OCI-LY1 (cell line): Measurements from ENCODE around the gene IZUMO4.

Experiments used
- H2AFZ ChIP-seq: fragments of 200-600 bp; sonication (generic), shearing (Covaris generic); 2 replicates; pipeline ENCODE4 v1.6.0; 2014; ENCODE audit warnings: antibody characterized with exemption, mild to moderate bottlenecking, low read length
- H3F3A ChIP-seq: fragments of 200-600 bp; sonication (generic), shearing (Covaris generic); 2 replicates; pipeline ENCODE4 v1.6.0; 2014; ENCODE audit warnings: mild to moderate bottlenecking, antibody characterized with exemption, low read length, moderate library complexity; ENCODE audit not compliant: insufficient read depth
- H3K27ac ChIP-seq: fragments of 200-600 bp; sonication (generic); 2 replicates; pipeline ENCODE4 v1.5.1; 2014; ENCODE audit warnings: low read length, mixed run types, mild to moderate bottlenecking, low read depth; ENCODE audit not compliant: poor library complexity, severe bottlenecking
- H3K27me3 ChIP-seq: fragments of 200-600 bp; sonication (generic); 2 replicates; pipeline ENCODE4 v1.6.0; 2014; ENCODE audit warnings: antibody characterized with exemption, mild to moderate bottlenecking, low read length, moderate library complexity; ENCODE audit not compliant: insufficient read depth
- H3K36me3 ChIP-seq: fragments of 200-600 bp; sonication (generic); 2 replicates; pipeline ENCODE4 v1.6.1; 2014; ENCODE audit warnings: mild to moderate bottlenecking, antibody characterized with exemption, low read length, moderate library complexity, mixed read lengths; ENCODE audit not compliant: insufficient read depth
- H3K4me1 ChIP-seq: fragments of 200-600 bp; sonication (generic); 2 replicates; pipeline ENCODE4 v1.5.1; 2014; ENCODE audit warnings: mild to moderate bottlenecking, low read length, moderate library complexity; ENCODE audit not compliant: insufficient read depth, severe bottlenecking
- H3K4me2 ChIP-seq: fragments of 200-600 bp; sonication (generic), shearing (Covaris generic); 2 replicates; pipeline ENCODE4 v1.6.1; 2014; ENCODE audit warnings: low read length
- H3K4me3 ChIP-seq: fragments of 200-600 bp; sonication (generic); 2 replicates; pipeline ENCODE4 v1.5.1; 2014; ENCODE audit warnings: low read length, low read depth, mild to moderate bottlenecking, mixed read lengths; ENCODE audit not compliant: poor library complexity, severe bottlenecking
- H3K79me2 ChIP-seq: fragments of 200-600 bp; shearing (Covaris generic); 2 replicates; pipeline ENCODE4 v1.6.1; 2016; ENCODE audit warnings: mixed run types, low read length, mixed read lengths; ENCODE audit not compliant: insufficient read depth
- H3K9ac ChIP-seq: fragments of 200-600 bp; sonication (generic), shearing (Covaris generic); 2 replicates; pipeline ENCODE4 v1.6.1; 2014; ENCODE audit warnings: mild to moderate bottlenecking, low read length, mixed read lengths
- H3K9me2 ChIP-seq: fragments of 200-600 bp; sonication (generic), shearing (Covaris generic); 2 replicates; pipeline ENCODE4 v1.6.1; 2014; ENCODE audit warnings: low read depth, mild to moderate bottlenecking, low read length, mixed read lengths
- H3K9me3 ChIP-seq: fragments of 200-600 bp; shearing (Covaris generic); 2 replicates; pipeline ENCODE4 v1.6.1; 2014; ENCODE audit warnings: low read length, mixed read lengths
- H4K20me1 ChIP-seq: fragments of 200-600 bp; sonication (generic), shearing (Covaris generic); 2 replicates; pipeline ENCODE4 v1.6.0; 2016; ENCODE audit warnings: mild to moderate bottlenecking, low read length; ENCODE audit not compliant: insufficient read depth
- CTCF ChIP-seq: fragments of 200-600 bp; sonication (generic), shearing (Covaris generic); IDR thresholded peaks from 2 replicates; pipeline ENCODE4 v1.5.1; 2017; ENCODE audit warnings: mild to moderate bottlenecking, antibody characterized with exemption, low read length, moderate library complexity, mixed read lengths
- EZH2 ChIP-seq: fragments of 200-600 bp; sonication (generic), shearing (Covaris generic); IDR thresholded peaks from 2 replicates; pipeline ENCODE4 v1.8.0; 2017; ENCODE audit warnings: borderline replicate concordance, mixed run types, mild to moderate bottlenecking, antibody characterized with exemption, low read length, moderate library complexity, mixed read lengths

IZUMO4 gene

DNA sequence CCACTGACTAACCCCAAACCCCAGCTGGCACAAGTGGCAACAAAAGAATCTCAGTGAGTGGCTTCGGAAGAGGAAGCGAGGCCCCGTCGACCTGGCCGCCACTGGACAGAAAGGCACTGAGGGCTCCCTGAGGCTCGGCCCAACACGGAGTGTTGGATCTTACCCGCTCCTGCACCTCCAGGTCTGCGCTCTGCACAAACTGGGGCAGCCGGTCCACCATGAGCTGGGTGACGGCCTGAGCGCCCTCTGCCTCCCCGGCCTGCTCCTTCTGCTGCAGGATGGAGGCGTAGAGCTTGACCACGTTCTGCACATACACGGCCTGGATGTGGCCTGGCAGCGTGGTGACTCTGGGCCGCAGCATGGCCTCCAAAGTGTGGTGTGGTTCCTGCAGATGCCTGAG lies 21.7 kb downstream of the IZUMO4 start:
- Histone ChIP-seq H3F3A (no peaks in the 10 kb centered on the region), H3K9me2 (no peaks in the 10 kb centered on the region), H3K4me2 (no peak overlapping the region), H4K20me1 (no peaks in the 10 kb centered on the region), H3K4me3 (no peak overlapping the region), H2AFZ (no peak overlapping the region), H3K4me1 (no peaks in the 10 kb centered on the region), H3K79me2 (no peaks in the 10 kb centered on the region), H3K9me3 (no peaks in the 10 kb centered on the region), H3K36me3 (peaks cover 41% of the 10 kb centered on the region), H3K9ac (no peak overlapping the region), H3K27ac (no peak overlapping the region), H3K27me3 (no peaks in the 10 kb centered on the region)
- no peak for TF ChIP-seq CTCF
- no peak for TF ChIP-seq EZH2

- H3K9me2 ChIP-seq: no peaks in the 10 kb centered on the region
Observed at GRCh38 chr19:2119921-2120785, 23.4 kb downstream of the IZUMO4 start.

GRCh38 chr19:2120821-2121220 lies 24.1 kb downstream of the IZUMO4 start:
- H3K27ac ChIP-seq: no peak overlapping the region
- H4K20me1 ChIP-seq: no peaks in the 10 kb centered on the region
- H2AFZ ChIP-seq: no peak overlapping the region
- no peak overlapping the region for H3K4me2 ChIP-seq
- no peaks in the 10 kb centered on the region for H3K9me3 ChIP-seq
- no peak overlapping the region for H3K9ac ChIP-seq
- peaks cover 33% of the 10 kb centered on the region for H3K36me3 ChIP-seq
- no peak for TF ChIP-seq EZH2
- TF ChIP-seq CTCF: no peak
- H3K79me2 ChIP-seq: no peaks in the 10 kb centered on the region
- no peaks in the 10 kb centered on the region for H3K9me2 ChIP-seq
- H3K4me3 ChIP-seq: no peak overlapping the region
- H3K27me3 ChIP-seq: no peaks in the 10 kb centered on the region
- H3F3A ChIP-seq: no peaks in the 10 kb centered on the region
- H3K4me1 ChIP-seq: no peaks in the 10 kb centered on the region

More at GRCh38 chr19:2119921-2120785, 23.4 kb downstream of the IZUMO4 start:
- Histone ChIP-seq H4K20me1 (no peaks in the 10 kb centered on the region), H2AFZ (no peak overlapping the region), H3K4me3 (no peak overlapping the region), H3F3A (no peaks in the 10 kb centered on the region), H3K36me3 (peaks cover 33% of the 10 kb centered on the region), H3K79me2 (no peaks in the 10 kb centered on the region), H3K9me3 (no peaks in the 10 kb centered on the region), H3K4me1 (no peaks in the 10 kb centered on the region), H3K27ac (no peak overlapping the region), H3K9ac (no peak overlapping the region), H3K27me3 (no peaks in the 10 kb centered on the region), H3K4me2 (no peak overlapping the region)
- TF ChIP-seq EZH2 (no peak), CTCF (no peak)
